GM19328 (cell line): Measurements from ENCODE around the gene IFT122.
"Not testable (repeated sequence)": the region's sequence is repeated elsewhere in the genome, so short reads cannot be mapped to it uniquely, and the experiment has no call there.

Experiments
- ATAC-seq: cut with Tn5 transposase; IDR thresholded peaks from one replicate; pipeline ENCODE4 v1.9.1; 2021; ENCODE audit warnings: mild to moderate bottlenecking, moderate library complexity; ENCODE audit not compliant: unreplicated experiment

Gene IFT122

DNA sequence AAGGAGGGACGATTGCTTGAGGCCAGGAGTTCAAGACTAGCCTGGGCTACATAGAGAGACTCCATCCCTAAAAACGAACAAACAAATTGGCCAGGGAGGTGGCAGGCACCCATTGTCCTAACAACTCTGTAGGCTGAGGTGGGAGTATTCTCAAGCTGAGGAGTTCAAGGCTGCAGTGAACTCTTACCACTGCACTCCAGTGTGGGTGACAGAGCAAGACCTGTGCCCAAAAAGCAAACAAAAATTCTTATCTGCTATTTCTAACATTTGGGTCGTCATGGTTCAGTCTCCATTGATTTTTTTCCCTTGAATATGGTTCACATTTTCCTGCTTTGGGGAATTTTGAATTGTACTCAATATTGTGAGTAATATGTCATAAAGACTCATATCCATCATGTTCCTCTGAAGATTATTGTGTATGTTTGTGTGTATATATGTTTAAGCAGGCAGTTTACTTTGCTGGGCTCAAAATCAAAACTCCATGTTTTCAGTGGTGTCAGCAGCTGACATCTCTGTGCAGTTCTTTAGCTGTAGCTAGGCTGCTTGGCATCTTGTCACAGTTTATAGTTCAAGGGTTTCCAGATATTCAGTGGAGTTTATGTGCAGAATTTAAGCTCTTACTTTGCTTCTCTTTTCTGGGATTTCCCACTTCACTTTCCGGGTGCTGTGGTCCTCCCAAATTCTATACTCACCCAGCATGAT is 33.2 kb downstream of the IFT122 start:
- no peak for ATAC-seq

DNA sequence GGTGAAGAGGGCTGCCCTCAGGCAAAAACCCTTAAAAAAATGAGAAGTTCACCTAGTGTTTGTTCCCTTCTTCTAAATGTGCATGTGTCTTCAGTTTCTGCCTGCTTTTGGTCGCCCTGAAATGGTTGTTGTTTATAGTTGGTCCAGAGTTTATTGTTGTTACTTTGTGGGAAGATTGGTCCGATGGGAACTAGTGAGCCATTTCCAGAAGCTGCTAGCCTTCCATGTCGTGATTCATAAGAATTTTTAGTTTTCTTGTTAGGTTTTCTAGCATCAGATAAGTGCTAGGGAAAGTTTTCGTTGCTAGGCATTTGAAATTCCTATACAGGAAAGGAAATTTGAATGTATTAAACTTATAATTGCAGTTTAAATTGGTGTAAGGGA is 33.7 kb downstream of the IFT122 start:
- ATAC-seq: no peak

DNA sequence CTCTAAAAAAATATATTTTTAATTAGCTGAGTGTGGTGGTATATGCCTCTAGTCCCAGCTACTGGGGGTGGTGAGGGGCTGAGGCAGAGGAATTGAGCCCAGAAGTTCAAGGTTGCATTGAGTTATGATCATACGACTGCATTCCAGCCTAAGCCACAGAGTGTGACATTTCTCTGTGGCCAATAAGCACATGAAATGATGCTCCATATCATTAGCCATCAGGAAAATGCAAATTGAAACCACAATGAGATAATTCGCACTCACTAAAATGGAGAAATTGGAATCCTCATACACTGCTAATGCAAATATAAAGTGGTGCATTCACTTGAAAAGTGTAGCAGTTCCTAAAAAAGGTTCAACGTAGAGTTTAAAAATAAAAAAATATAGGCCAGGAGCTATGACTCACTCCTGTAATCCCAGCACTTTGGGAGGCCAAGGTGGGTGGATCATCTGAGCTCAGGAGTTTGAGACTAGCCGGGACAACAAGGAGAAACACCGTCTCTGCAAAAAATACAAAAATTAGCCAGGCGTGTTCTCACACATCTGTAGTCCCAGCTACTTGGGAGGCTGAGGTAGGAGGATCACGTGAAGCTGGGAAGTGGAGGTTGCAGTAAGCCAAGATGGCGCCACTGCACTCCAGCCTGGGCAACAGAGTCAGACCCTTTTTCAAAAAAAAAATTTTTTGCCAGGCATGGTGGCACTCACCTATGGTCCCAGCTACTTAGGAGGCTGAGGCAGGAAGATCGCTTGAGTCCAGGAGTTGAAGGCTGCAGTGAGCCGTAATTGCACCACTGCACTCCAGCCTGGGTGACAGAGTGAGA is 35.2 kb downstream of the IFT122 start:
- no peak for ATAC-seq

DNA sequence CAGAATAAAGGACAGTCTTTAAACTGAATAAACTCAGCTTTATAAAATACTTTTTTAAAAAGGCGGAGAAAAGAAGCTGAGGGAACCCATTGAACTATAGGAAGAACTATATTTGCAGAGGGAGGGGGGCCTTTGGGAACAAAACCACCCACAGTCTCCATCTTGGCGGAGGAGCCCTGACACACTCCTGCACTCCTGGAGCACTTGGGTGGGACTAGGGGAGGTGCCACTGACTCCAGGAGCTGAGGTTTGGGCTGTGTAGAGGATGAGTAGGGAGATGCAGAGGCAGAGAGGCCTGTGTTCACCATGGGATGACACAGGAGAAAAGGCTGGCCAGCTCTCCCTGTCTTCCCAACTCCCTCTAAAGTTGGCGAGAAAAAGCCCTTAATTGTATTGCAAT is 35.8 kb downstream of the IFT122 start:
- no peak for ATAC-seq

DNA sequence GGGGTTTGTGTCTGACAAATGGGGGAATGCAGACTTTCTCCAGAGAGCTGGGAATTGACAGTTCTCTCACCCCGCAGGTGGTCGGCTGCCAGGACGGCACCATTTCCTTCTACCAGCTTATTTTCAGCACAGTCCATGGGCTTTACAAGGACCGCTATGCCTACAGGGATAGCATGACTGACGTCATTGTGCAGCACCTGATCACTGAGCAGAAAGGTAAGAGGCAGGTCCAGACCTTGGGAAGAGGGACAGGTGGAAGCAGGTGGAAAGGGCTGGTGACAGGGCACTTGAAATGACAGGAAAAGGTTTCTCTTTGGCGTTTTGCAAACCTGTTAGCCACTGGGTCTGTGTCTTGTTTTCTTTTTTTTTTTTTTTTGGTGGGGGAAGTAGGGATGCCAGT is 36.6 kb downstream of the IFT122 start:
- no peak for ATAC-seq

DNA sequence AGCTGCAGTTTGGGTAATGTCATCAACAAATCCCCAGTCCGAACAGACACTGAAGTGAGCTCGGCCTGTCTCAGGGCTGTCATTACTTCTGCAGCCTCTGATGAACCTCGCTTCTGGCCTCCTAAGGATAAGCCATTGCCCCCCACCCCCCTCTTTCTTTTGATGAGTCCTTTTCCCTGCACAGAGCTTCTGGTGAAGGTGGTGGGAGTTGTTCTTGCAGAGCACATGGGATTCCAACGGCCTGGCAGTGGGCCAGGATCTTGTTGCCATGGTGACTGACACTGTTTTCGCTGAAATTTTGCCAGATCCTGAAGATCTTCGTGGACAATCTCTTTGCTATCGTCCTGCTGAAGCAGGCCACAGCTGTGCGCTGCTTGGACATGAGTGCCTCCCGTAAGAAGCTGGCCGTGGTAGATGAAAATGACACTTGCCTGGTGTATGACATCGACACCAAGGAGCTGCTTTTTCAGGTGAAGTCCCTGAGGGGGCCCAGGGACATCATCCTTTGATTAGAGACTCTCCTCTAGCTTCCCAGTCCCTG is 41.3 kb downstream of the IFT122 start:
- ATAC-seq: not testable (repeated sequence)

DNA sequence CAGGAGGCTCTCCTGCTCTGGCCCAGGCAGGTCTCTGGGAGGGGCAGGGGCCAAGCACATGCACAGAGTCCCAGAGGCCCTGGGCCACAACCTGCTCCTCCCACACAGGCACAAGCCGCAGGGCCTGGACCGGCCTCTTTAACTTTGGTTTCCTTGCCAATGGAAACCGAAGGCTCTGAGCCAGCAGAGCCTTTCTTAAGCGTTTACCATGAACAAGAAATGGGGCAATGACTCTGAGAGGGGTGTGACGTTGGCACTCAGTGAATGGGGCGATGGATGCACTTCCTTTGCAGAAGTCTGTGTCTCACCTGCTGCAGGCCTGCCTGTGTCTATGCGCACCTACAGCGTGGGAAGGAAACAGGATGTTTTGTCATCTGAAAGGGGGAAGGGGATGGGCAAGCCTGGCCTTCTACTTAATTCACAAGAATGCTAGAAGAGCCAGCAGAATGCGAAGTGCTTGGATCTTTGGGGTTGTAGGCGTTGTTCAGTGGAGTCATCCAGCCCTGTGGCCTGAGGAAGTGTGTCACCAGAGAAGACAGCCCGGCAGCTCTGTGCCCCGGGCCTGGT is 41.8 kb downstream of the IFT122 start:
- no peak for ATAC-seq

DNA sequence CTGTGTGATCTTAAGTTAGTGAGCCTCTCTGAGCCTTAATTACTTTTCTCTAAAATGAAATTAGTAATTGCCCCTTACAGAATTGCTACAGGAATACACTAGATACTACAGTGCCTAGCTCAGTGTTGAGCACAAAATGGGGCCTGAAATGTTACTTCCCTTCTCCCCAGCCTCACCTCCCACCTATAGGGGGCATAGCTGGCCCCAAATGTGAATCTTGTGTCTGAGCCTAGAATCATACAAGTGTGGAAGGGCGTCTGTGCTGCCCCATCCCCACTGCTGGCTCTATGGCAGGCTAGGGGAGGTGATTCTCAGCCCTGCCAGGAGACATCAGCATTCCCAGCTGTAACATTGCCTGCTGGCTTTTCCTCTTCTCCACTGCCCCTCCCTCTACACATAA is 42.7 kb downstream of the IFT122 start:
- ATAC-seq: no peak

DNA sequence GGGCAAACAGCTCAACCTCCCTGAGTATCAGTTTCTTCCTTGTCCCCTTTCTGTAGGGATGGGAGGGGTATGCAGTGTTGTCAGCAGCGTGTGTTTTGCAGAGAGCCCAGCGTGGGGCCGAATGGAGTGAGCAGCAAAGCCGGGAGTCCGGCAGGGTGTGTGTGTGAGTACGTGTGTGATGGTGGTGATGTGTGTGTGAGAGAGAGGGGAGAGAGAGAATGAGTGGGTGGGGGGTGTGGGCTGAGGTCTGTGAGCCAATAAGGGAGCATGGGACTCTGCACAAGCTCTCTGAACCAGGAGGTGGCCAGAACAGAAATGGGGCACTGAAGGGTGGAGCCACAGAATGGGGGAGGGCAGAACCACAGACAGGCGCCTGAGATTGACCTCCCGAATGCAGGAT is 43.8 kb downstream of the IFT122 start:
- ATAC-seq: no peak

DNA sequence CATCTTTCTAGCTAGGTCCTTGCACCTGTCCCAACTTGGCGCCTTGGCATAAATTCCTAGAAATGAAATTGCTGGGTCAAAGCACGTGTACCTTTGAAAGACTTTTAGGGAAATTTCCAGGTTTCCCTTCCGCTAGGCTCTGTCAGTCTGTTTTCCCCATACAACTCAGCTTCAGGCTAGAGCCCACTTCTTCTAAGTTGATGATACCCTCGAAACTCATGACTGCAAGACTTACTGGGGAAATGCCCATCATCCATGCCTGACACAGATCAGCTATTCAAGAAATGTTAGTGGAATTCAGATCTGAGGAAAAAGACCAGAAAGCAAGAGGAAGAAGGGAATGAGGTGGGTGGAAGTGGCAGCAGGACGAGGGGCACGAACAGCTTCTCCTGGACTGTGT is 45.1 kb downstream of the IFT122 start:
- not testable (repeated sequence) for ATAC-seq

DNA sequence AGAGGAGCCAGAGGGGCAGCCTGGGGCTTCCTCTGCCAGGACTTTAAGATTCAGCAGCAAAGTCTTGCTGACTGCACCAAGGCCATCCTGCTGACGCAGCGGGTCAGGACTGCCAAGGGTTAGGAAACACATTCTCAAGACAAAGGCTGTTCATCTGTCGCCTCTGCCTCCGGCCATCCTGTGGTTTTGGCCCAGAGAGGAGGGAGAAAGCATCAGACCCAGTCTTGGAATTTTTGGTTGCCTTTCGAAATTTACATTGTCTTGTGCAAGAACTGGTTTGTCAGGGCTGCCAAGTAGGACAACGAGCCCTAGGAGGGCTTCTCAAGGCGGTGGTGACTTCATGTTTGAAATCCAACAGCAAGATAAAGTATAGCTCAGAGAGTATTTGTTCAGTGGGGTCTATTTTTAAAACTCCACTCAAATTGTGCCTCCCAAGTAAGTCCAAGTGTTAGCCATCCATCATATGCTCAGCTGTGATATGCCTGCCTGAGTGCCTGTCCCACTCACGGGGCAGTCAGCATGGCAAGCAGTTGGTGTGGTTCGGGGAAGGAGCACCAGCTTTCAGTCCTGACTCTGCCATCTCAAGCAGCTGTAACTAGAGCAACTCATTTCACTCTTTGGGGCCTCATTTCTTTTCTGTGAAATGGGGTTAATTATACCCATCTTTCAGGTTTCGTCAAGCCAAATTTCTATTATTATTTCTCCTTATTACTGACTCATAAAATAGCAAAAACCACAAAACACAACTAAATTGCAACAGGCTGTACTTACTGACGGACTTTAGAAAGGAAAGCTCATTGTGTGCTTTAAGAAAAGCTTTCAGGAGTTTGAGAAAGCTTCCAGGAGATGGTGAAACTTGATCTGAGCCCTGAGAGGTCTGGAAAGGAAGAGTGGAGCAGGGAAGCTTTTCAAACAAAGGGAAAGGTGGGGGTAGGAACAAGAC is 46.0 kb downstream of the IFT122 start:
- no peak for ATAC-seq

DNA sequence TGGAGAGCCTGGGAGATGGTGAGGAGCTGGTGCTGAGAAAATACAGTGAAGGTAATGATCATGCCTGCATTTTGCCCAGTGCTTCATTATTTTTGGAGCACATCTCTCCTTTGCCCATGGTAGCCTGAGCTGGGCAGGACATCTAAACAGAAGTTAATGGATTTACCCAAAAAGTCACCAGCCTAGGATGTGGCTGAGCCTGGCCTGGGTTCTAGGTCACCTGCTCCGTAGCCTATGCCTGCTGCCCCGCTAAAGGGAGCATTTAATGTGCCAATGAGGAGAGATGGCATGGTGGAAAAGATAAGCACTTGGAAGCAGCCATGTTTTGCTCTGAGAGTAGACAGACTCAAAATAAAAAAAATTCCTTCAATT is 46.6 kb downstream of the IFT122 start:
- no peak for ATAC-seq

DNA sequence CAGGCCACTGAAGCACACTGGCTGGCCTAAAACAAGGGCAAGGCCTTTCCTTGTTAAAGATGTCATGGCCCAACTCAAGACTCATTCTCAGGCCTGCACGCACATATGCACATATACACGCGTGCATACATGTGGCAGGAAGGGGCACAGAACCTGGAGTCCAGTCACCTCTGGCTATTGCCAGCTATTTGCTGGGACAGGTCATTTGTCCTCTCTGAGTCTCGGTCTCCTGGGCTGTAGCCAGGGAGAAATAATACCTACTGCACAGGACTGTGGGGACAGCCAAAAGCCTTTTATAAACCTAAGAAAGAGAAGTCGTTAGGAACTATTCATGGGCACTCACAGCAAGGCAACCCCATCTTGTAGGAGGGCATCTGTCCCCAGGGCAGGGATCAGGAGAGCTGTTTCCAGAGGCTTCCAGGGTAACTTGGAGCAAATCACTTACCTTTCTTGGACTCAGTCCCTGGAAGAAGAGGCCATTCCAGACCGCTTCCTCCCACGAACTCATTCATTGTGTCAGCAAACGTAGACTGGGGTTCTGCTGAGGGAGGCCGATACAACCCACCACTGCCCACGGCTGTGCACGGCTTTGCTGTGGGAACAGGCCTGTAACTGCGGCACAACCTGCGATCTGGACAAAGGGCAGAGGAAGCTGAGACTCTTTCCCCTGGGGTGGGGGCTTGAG is 47.3 kb downstream of the IFT122 start:
- no peak for ATAC-seq

DNA sequence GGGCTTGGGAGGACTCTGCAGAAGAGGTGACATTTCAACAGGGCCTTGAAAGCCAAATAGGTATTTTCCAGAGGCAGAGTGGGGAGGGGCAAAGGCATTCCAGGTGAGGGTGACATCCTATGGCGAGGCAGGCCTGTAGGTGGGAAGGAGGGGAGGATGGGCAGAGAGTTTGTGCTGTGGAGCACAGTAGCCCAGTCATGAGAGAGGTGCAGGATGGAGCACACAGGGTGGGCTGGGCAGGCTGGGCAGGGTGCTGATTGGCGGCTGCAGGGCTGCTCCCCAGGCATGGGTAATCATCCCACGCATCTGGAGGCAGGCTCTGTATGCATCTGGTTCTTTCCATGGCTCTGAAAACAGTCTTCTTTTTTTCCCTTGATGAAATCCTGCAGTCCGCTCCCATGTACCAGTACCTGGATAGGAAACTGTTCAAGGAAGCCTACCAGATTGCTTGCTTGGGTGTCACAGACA is 47.9 kb downstream of the IFT122 start:
- ATAC-seq: not testable (repeated sequence)

DNA sequence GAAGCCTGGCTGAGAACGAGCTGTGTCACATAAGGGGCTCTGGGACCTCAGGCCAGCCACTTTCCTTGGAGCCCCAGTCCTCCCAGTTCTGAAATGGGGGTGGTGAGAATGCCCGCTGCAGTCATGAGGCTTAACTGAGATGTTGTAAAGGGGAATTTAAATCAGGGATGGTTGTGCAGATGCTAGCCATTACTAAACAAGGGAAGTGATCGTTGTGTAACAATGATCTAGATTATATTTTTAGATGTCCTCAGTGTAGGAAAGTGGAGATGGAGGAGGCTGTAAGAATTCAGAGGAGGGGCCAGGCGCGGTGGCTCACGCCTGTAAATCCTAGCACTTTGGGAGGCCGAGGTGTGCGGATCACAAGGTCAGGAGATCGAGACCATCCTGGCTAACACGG is 49.2 kb downstream of the IFT122 start:
- not testable (repeated sequence) for ATAC-seq

DNA sequence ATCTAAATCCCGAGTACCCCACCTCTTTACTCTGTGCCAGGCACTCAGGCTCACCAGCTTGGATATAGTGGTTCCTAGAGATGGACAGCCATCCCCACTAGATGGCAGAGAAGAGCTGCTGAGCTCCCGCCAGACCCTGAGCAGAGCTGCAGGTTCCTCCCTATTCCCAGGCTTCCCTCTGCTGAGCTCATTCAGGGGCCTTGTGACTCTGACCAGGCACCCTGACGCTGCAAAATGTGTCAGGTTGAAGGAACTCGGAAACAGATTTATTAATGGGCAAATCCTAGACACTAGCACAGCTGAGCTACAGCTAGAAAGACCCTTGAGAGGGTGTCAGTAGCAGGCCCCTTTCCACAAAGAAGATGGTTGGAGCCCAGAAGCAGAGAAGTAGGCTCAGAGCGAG is 50.2 kb downstream of the IFT122 start:
- peak; percentile 66 for ATAC-seq

DNA sequence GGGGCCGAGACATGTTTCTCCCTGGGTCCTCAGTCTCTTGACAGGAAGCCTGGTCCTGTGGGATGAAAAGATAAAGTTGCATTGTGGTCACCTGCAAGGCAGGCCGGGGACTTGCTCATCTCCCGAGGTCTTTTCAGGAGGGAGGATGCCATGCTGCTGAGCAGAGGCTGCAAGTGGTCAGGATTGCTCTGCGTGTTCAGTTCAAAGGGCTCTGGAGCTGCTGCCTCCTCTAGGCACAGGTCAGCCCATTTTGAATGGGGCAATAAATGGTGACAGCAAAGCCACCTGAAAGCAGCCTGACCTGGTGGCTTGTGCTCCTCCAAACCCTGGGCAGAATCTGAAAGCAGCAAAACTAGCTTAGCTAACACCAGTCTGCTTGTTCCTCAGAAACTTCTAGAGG is 51.1 kb downstream of the IFT122 start:
- ATAC-seq: not testable (repeated sequence)

DNA sequence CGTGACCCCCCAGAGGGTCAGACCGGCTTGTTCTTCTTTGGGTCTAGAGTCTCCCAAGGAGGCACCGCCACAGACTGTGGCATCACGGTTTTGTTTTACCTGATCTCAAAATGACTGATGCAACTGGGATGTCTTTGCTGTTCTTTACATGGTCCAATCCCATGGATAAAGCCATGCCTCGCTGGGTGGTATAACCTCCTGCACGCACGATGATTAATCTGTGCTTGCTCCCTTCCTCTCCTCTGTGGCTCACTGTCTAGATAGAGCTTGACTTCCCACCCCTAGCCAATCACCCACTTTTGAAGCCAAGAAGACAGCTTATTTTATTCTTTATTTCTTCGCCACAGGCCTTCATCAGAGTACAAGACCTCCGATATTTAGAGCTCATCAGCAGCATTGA is 51.8 kb downstream of the IFT122 start:
- no peak for ATAC-seq

DNA sequence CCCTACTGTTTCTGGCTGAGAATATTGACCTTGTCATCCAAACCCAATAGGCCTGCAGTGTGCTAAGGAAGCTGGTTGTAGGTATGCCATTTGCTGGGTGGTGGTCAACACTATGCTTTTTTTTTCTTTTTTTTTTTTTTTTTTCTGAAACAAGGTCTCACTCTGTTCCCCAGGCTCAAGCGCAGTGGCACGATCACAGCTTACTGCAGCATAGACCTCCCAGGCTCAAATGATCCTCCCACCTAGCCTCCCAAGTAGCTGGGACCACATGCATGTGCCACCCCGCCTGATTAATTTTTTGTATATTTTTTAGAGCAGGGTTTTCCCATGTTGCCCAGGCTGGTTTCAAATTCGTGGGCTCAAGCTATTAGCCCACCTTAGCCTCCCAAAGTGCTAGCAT is 52.7 kb downstream of the IFT122 start:
- no peak for ATAC-seq

DNA sequence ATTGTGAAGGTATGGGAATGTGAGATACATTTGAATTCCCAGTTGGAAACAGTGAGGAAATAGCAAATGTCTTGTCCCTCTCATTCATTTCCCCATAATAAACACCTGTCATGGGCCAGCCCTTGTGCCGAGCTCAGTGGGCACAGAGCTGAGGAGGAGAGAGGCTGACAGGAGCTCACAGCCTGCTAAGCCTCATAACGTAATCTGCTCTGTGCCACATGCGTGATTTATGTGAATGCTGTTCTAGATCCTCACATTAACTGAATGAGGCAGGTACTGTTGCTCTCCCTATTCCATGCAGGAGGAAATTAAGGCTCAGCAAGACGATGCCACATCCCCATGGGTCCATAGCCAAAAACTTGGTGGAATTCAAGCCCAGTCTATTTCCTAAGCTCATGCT is 53.2 kb downstream of the IFT122 start:
- ATAC-seq: no peak
